D341Med (cell line): Measurements from ENCODE around the gene EEFSEC.

Experiments
- DNase-seq: peaks from one replicate; pipeline ENCODE4 v3.0.0; 2012; ENCODE audit warnings: low spot score

Gene EEFSEC

DNA sequence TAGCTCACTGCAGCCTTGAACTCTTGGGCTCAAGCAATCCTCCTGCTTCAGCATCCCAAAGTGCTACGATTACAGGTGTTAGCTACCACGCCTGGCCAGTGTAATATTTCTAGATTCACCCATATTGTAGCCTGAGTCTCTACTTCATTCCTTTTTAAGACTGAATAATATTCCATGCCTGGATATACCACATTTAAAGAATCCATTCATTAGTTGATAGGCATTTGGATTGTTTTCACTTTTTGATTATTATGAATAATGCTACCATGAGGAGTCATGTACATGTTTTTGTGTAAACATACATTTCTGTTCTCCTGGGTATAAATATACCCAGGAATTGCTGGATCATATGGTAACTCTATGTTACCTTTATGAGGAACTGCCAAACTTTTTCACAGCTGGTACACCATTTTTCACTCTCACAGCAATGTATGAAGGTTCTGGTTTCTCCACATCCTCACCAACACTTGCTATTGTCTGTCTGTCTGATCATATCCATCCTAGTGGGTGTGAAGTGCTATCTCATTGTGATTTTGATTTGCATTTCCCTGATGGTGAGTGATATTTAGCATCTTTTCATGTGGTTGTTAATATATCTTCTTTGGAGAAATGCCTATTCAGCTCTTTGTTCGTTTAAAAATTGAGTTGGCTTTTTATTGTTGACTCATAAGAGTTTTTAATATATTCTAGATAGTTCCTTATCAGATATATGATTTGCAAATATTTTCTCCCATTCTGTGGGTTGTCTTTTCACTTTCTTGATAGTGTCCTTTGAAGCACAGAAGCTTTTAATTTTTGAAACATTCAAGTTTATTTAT lies 32.6 kb downstream of the EEFSEC start:
- DNase-seq, result no peak

- no peak for DNase-seq
These were observed 34.2 kb downstream of the EEFSEC start for GRCh38 chr3:128187495-128187894.

DNA sequence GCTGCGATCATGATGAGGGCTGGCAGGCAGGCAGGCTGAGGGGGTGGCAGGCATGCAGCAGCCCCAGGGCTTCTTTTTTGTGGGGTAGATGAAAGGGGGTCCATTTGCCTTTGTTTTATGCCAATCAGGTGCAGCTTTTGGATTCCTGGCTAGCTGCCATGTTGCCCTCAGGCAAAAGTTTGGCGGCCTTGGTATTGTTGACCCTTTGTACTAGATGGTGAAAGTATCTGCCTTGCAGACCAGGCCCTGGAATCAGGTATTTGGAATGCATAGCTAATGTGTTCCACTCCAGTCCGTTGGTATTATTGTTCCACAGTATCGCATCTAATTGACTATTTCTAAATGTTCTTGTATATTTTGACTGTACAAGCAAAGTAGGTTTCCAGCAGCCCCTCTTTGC lies 35.0 kb downstream of the EEFSEC start:
- no peak for DNase-seq

GRCh38 chr3:128188956-128189355 lies 35.7 kb downstream of the EEFSEC start:
- DNase-seq, result no peak

DNA sequence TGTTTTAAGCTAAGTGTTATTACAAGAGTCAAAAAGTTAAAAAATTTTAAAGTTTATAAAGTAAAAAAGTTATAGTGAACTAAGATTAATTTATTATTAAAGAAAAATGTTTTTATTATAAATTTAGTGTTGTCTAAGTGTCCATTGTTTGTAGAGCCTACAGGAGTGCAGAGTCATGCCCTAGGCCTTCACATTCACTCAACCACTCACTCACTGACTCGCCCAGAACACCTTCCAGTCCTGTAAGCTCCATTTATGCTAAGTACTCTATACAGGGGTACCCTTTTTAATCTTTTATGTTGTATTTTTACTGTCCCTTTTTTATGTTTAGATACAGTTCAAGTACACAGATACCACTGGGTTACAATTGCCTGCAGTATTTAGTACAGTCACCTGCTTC lies 37.2 kb downstream of the EEFSEC start:
- DNase-seq, result no peak

- no peak for DNase-seq
These were observed 38.9 kb downstream of the EEFSEC start for GRCh38 chr3:128192131-128192530.

DNA sequence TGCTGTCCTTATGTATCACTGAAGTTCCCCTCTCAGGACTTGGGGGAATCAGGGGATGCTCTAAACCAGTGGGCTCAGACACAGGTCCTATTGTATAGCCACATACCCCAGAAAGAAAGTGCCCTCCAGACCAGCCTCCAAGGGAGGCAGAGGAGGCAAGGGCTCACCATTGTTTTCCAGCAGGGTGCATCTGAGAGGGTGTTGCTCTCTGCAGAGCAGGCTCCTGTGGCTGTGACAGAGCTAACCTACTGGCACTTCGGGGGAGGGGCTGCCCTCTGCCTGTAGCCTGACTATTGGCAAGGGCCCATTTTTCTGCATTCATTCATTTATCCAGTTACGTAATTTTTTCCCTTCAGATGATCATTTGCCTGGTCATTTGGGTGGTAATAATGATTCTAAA lies 39.9 kb downstream of the EEFSEC start:
- no peak for DNase-seq

- no peak for DNase-seq
These were observed 41.6 kb downstream of the EEFSEC start for GRCh38 chr3:128194843-128195242.

- no peak for DNase-seq
These were observed 42.1 kb downstream of the EEFSEC start for GRCh38 chr3:128195369-128195768.

GRCh38 chr3:128195802-128196201 lies 42.5 kb downstream of the EEFSEC start:
- no peak for DNase-seq

GRCh38 chr3:128196647-128197046 lies 43.4 kb downstream of the EEFSEC start:
- DNase-seq, result no peak

DNA sequence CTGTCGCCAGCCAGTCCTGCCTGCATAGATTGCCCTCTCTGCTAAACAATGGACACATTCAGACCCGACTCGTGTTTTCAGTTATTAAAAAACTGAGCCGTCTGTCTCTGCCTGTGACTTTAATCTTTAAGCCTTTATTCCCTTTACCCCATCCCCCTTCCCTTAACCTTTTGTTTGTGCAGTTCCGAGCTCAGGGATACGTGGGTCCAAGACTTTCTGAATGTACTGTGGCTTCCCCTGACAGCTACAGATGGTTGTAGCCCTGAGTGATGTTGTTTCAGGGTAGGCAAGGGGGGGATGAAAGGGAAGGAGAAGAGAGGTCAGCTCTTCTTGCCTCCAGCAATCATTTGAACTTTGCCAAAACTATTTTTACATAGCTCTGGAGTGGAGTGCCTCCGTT lies 44.6 kb downstream of the EEFSEC start:
- no peak for DNase-seq

GRCh38 chr3:128198313-128198712 lies 45.0 kb downstream of the EEFSEC start:
- DNase-seq, result no peak

GRCh38 chr3:128199110-128199509 lies 45.8 kb downstream of the EEFSEC start:
- no peak for DNase-seq

- DNase-seq, result no peak
These were observed 48.0 kb downstream of the EEFSEC start for GRCh38 chr3:128201158-128201755.

DNA sequence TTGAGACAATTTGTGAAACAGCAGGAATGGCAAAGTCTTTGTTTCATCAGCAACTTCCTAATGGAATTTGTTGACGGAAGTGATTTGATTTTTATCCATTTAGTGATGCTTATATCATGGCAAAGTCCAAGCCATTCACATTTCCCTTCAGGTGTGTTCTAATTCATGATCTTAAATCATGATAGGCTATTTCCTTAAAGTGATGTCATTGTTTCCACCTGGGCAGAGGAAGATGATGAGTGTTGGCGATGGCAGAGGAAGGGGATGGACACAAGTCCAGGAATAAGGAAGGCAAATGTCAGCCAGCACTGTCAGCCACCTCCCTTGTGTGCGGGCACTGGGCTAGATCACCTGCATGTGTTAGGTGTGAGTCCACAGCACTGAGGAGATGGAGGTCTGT lies 49.9 kb downstream of the EEFSEC start:
- no peak for DNase-seq

- no peak for DNase-seq
These were observed 52.4 kb downstream of the EEFSEC start for GRCh38 chr3:128205558-128206145.

DNA sequence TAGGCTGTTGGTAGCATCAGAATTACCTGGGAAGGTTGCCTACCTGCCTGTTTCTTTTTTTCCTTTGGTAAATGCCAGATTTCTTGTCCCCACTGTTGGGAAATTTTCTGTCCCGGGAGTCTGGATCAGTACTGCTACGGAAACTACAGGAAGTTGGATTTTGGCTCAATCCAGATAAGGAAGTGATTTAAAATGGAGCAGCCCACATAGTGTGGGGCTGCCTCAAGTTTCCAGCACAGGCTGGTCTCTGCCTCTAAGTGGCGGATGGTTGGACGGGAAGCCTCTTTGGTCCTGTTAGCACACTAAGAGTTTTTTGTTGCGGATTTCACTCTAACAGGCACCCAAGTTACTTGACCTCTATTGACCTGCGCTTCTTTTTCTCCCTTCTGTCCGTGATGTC lies 54.7 kb downstream of the EEFSEC start:
- DNase-seq, result no peak

- no peak for DNase-seq
These were observed 57.4 kb downstream of the EEFSEC start for GRCh38 chr3:128210711-128211110.

- DNase-seq, result no peak
These were observed 60.8 kb downstream of the EEFSEC start for GRCh38 chr3:128214056-128214455.

DNA sequence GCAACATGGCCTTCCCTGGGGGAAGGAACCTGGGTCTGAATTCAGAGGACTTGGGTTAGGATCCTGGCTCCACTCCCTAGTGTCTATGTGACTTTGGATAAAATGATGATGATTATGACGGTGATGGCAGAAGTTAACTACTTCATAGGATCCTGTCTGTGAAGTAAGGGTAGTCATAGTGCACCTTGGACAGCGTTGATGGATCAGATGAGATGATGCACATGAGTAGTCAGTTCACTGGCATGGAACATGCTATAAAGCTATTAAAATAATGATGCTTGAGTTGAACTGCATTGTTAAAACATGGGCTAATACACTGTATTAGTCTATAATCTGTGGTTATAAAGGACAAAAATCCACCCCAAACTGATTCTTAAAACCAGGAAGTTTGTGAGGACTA lies 62.0 kb downstream of the EEFSEC start:
- DNase-seq, result no peak

- no peak for DNase-seq
These were observed 62.7 kb downstream of the EEFSEC start for GRCh38 chr3:128215800-128216495.
